M059J (cell line): Measurements from ENCODE around the gene MTHFD2. TPM values are rescaled to one million over a fixed set of nuclear protein-coding genes. Genes with fewer than 3 reads are reported as not detected.
A peak's percentile ranks its signal among the peaks of the same experiment; 100 is the strongest.

Experiments
- DNase-seq: peaks from one replicate; pipeline ENCODE4 v3.0.0-alpha.2; 2012; ENCODE audit warnings: low read depth
- total RNA-seq: library from RNA; depleted of rRNA; stranded (reverse); fragments of >200 nt; shearing (Covaris generic); gene quantifications from 2 replicates; pipeline ENCODE4 v1.2.3, GENCODE V29; 2014; rRNA removed

MTHFD2 gene
- total RNA-seq, 1 experiment from 2014 or later, result 73.4 TPM

DNA sequence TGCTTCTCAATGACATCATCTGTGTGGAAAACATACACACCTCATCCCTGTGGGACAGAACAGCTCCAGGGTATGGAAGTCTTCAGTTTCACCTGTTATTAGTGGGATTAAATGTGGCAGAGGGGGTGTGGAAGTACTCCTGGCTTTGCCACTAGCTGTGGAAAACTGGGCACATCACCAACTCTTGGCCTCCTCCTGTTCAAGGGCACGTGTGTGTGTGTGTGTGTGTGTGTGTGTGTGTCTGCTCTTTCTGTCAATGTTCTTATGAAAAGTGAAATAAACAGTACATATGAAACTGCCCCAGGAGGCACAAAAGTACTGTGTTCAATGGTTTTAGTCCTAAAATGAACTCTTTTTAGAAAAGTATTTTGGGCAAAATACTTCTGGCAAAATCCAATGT is 65.9 kb downstream of the MTHFD2 start:
- no peak for DNase-seq

DNA sequence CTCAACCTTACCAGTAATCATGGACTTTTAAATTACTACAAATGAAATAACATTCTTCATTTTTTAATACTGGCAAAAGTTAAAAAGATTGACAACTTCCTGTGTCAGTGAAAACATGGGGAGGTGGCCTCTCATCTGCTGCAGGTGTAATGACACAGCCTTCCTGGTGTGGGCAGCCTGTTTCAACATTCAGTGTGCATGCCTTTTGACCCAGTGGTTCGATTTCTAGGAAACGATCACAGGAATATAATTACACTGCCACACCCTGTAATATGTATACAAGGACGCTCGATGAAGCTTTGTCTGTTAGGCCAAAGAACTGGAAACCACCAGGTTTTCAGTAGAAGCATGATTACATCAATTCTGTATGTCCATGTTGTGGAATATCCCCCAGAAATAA is 68.7 kb downstream of the MTHFD2 start:
- DNase-seq, result peak; percentile 20

Other genes with a start within 250 kb of the MTHFD2 start
- 2.3 and 4.4 TPM in 2 replicates for gene TET3, start 213.7 kb upstream of the MTHFD2 start, total RNA-seq
- gene BOLA3, start 50.7 kb upstream of the MTHFD2 start, total RNA-seq, result 148 and 253 TPM in 2 replicates
- gene MOB1A, start 19.7 kb upstream of the MTHFD2 start, total RNA-seq, result 206 and 218 TPM in 2 replicates
- gene SLC4A5, start 144.8 kb downstream of the MTHFD2 start, total RNA-seq, result 0.02 TPM in 1 of 2 replicates, not detected in the other
- gene DCTN1, start 181.7 kb downstream of the MTHFD2 start, total RNA-seq, result 51.5 and 87.0 TPM in 2 replicates
- gene C2orf81, start 223.0 kb downstream of the MTHFD2 start, total RNA-seq, result 0.57 and 1.6 TPM in 2 replicates
- 60.2 and 64.7 TPM in 2 replicates for gene WDR54, start 223.1 kb downstream of the MTHFD2 start, total RNA-seq
- gene RTKN, start 243.3 kb downstream of the MTHFD2 start, total RNA-seq, result 10.5 and 12.1 TPM in 2 replicates